ENCODE results near the gene UCN2.

Gene UCN2

DNA sequence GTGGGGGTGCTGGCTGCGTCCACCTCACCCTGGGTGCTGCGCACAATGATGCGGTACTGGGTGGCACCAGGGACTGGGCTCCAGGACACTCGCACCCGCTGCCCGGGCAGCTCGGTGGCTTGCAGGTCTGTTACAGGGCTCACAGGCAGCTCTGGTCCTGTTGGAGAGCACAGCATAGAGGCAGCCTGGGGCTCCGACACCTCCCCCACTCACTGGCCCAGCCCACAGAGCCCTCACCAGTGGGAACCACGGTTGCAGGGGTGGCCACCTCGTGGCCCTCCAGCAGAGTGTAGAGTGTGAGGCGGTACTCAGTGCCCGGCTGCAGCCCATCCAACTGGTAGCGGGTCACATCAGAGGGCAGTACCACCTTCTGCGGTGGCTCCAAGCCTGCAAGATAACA lies 27.9 kb upstream of the UCN2 start:
- DNase-seq (ENCODE audit: low read depth) = no peak

DNA sequence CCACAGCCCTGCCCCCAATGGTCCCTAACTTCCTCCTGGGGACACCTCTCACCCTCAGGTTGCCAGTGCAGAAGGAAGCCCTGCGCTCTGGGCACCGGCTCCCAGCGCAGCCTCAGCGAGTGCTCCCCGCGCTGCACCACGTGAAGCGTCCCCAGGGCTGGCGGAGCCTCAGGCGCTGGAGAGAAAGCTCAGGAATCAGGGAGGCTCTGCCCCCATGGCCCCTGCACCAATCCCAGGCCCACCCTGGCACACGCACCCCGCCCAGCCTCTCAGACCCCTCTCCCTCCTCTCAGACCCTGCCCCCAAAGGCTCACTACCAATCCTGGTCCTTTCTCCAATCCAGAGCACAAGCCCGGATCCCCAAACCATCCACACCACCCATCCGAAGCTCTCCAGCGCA lies 24.6 kb upstream of the UCN2 start:
- no peak for DNase-seq (ENCODE audit: low read depth)

DNA sequence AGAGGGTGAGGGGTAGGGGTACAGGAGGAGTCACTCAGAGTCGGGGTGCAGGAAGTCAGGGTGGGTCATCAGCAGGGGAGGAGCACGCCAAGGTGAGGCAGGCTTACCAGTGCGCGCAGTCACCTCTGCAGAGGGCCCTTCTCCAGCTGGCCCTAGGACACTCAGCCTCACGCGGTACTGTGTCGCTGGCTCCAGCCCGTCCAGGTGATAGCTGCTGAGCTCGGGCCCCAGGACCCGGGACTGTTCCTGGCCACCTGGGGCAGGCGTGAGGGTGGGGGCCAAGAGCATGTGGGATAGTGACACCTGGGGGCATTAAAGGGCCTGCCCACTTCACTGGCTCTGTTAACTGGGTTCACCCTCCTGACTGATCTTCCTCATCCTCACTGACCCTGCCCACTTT lies 24.1 kb upstream of the UCN2 start:
- DNase-seq (ENCODE audit: low read depth) = no peak

DNA sequence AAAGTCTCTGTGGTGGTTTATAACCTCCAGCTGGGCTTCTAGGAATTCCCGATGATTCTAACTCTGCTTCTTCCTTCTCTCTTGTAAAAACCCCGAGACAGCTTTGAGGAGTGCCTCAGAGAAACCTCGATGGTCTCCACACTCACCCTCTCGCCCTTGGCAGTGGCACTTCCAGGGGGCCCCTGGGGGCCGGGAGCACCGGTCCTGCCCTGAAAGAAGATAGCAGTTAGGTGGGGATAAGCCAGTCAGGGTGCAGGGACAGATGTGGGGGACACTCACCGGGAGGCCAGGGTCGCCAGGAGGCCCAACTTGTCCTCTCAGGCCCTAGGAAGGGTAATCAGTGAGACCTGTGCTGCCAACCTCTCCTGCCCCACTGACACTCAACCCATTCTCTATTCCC lies 21.8 kb upstream of the UCN2 start:
- no peak for DNase-seq (ENCODE audit: low read depth)

DNA sequence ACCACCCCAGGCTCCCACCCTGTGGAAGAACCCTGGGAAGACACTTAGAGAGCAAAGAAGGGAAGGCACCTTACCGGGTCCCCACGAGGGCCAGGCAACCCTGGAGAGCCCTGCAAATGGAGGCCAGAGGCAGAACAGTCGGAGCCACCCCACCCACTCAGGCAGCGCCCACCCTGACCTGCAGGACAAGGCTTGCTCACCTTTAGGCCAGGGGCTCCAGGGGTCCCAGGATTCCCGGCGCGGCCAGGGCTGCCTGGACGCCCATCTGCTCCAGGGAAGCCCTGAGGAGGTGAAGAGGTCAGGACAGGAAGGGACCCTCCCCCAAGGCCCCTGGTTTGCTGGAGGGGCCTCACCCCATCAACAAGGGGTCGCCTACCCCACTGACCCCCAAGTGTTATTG lies 21.3 kb upstream of the UCN2 start:
- DNase-seq (ENCODE audit: low read depth) = no peak

DNA sequence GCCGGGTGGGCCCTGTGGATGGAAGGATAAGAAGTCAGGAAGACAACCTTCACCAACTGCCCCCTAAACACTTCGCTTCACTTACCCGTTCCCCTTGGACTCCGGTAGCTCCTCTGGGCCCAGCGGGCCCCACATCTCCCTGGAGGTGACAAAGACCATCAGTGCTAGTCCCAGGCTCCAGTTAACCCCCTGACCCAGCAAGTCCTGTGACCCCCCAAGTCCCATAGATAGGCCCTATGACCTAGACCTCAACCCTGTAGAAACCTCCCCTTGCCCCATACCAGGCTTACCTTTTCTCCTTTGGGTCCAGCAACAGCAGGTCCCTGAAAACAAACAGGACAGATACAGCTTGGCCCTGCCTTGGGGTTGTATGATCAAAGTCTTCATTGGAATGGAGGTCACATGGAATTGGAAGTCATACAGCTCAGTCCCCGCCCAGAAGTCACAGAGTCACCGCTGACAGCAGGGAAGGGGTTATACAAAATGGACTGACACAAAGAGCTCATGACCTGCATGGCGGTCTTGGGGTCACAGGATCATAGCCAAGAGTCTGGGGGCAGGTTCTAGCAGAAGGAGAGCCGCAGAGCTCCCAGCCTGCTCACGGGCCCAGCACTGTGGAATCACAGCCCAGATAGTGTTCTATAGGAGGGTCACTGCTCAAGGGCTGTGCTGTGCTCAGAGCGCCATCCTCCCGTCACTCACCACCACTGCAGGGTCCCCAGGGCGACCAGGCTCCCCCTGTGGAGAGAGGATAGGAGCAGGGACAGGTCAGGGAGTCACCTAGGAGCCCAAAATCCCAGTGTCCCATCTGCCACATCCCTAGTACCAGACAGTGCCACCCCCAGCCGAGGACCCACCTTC lies 18.3 kb upstream of the UCN2 start:
- DNase-seq (ENCODE audit: low read depth) = no peak

DNA sequence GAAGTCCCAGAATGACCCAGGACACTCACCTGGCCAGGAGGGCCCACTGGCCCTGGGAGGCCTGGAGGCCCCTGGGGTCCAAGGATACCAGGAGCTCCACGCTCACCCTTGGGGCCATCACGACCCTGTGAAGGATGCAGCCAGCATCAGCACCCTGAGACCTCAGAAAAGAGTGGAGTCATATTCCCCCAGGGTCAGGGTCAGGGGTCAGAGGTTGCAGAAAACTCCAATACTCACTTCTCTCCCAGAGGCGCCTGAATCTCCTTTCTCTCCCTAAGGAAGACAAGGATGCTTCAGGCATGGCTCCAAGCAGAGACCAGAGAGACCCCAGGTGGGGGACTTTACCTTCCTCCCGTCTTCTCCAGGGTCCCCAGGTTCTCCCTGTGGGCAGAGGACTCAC lies 13.1 kb upstream of the UCN2 start:
- DNase-seq (ENCODE audit: low read depth) = no peak

DNA sequence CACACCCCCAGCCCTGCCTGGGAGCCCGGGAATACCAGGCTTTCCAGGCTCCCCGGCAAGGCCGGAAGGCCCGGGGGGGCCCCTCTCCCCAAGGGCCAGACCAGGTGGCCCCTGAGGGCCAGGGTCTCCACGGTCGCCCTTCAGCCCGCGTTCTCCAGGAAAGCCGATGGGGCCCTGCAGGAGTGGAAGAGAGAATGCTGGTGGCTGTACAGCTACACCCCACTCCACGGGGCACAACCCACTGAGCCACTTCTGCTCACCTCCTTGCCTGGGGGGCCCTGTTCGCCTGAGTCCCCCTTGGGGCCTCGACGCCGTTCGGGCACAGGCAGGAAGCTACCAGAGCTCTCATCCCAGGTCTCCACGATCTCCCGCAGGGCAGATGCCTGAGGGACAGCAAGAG lies 11.8 kb upstream of the UCN2 start:
- DNase-seq (ENCODE audit: low read depth) = no peak

DNA sequence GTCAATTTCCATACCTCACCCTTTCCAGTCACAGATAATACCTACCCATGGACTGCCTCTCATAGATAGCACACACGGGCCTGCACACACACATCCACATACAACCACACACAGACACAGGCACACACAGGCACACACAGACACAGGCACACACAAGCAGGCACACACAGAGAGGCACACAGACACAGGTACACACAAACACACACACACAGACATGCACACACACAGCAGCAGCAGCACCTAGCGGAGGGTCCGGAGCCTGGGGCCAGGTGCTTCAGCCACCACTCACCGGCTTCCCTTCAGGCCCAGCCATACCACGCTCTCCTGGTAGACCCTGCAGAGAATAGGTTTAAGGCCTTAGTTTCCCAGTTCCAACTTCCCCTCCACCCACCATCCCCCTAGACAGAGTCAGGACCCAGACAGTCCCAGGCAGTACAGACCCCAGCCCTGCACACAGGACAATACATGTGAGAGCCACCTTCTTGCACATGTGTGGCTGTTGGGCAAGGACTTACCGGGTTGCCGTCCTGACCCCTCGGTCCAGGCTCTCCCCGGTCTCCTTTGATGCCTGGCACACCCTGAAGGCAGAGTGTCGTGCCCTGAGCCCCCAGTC lies 10.5 kb upstream of the UCN2 start:
- DNase-seq (ENCODE audit: low read depth) = no peak

DNA sequence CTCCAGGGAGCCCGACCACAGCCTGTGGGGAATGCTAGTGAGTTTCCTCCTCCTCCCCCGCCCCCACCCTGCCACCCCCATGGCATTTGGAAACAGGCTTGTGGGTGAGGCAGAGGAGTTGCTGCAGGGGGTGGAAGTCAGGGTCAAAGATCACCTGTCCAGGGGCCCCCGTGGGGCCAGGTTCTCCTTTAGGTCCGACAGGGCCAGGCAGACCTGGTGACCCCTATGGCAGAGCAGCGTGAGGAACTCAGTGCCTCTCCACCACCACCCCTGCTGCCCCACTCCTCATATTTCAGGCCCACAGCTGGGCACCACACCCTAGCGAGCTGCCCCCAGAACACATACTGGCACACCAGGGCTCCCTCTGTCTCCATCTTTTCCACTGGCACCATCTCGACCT lies 8.9 kb upstream of the UCN2 start:
- DNase-seq (ENCODE audit: low read depth) = no peak

DNA sequence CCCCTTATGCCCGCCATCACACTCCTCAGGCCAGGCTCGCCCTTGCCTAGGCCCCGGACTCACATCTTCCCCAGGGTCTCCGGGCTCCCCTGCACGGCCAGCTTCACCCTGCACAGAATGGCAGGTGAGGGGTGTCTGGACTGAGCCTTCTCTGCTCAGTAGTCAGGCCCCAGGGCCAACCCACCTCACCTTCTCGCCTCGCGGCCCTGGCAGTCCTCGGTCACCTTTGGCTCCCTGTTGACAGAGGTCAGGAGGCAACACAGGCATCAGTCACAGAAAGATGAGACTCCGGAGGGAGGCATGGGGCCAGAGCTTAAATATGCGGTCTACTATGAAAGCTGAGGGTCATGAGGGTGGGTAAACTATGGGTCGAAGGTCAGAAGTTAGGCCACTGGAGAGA lies 8.4 kb upstream of the UCN2 start:
- DNase-seq (ENCODE audit: low read depth) = no peak

DNA sequence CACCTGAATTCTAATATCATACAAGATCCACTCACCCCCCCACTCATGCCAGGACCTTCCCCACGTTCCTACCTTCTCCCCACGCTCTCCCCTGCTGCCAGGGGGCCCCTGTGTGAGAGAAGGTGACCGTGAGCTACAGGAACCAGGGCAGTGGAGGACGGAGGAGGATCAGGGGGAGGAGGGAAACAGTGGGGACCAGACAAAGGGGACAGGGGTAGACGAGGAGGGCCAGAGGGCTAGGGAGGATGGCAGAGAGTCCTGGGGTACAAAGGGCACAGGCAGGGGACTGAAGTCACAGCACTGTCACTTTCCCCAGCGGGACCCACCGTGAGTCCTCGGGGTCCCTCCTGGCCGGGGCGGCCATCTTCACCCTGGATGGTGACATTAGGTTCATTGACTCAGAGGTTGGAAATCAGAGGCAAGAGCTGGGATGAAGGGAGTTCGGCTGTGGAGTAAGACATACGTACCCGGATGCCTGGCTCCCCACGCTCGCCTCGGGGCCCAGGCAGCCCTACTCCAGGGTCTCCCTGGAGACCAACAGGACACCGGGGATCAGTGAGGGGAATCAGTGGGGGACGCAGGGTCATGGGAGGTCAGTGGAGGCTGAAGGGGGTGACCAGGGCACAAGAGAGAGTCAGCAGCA lies 6.3 kb upstream of the UCN2 start:
- DNase-seq (ENCODE audit: low read depth) = no peak

DNA sequence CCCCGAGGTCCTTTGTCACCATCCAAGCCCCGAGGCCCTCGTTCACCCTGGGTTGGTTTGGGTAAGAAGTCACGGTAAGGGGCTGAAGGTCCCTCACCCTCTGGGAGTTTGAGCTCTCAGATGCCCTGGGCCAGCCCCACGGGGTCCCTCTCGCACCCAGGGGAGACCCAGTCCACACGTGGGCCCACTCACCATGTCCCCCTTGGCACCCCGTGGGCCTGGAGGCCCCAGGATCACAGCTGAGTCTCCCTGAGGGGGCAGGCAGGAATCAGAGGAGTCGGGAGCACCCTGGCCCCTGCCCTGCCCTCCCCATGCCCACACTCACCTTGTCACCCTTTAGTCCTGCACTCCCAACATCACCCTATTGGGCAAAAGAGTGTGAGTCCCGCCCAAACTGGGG lies 5.8 kb upstream of the UCN2 start:
- DNase-seq (ENCODE audit: low read depth) = no peak

DNA sequence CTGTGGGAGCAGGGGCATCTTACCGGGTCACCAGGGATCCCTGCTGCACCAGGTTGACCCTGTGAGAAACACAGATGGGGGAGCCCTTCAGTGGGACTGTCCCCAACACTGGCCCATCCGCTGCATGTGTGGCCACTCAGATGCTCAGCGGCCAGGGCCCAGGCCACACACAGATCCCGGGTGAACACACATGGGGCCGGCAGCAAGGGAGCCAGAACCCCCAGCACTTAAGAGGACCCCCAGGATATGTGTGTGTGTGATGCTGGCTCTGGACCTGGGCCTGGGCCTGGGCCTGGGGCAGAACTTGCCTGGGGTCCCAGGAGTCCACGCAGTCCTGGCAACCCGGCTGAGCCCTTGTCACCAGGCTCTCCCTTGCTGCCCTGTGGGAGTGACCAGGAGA lies 4.9 kb upstream of the UCN2 start:
- no peak for DNase-seq (ENCODE audit: low read depth)

DNA sequence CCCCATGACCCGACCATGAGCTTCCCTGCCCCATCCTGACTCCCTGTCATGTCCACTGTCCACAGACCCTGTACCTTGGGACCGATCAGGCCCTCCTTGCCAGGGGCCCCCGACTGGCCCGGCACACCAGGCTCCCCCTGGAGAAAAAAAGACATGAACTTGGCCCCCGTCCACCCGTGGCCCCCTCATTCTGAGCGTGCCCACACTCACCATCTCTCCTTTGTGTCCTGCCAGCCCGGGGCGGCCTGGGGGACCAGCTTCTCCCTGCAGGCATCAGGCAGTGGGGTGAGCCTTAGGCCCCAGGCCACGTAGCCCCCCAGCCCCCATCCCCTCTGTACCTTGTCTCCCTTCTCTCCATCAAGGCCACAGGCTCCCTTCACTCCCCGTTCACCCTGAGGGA lies 3.9 kb upstream of the UCN2 start:
- no peak for DNase-seq (ENCODE audit: low read depth)

DNA sequence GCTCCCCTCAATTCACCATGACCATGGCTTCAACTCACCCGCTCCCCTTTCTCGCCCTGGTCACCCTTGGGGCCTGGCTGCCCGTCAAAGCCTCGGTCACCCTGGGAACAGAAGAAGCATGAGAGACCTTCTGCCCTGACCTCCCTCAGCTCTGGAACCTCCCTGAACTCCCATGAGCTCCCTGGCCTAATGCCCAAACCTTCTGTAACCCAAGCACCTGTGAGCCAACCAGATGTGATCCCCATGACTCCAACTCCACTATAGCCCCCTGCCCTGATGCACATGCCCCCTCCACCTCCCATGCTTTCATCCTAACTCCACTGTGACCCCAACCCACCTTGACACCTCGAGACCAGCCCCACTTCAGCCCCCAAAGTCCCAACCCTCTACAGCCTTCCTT lies 3.5 kb upstream of the UCN2 start:
- no peak for DNase-seq (ENCODE audit: low read depth)

DNA sequence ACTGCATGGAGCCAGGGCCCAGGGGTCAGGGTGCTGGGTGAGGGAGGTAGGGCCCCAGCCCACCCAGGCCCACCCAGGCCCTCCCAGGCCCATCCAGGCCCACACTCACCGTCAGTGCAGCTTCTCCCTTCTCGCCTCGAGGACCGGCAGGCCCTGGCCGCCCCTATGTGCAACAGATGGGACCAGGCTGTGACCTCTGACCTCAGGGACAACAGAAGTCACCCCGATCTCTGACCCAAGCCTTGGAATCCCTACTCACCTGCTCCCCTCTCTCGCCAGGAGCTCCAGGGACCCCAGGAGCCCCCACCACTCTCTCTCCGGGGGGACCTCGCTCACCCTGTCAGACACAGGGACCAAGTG lies 2.8 kb upstream of the UCN2 start:
- DNase-seq (ENCODE audit: low read depth) = no peak

DNA sequence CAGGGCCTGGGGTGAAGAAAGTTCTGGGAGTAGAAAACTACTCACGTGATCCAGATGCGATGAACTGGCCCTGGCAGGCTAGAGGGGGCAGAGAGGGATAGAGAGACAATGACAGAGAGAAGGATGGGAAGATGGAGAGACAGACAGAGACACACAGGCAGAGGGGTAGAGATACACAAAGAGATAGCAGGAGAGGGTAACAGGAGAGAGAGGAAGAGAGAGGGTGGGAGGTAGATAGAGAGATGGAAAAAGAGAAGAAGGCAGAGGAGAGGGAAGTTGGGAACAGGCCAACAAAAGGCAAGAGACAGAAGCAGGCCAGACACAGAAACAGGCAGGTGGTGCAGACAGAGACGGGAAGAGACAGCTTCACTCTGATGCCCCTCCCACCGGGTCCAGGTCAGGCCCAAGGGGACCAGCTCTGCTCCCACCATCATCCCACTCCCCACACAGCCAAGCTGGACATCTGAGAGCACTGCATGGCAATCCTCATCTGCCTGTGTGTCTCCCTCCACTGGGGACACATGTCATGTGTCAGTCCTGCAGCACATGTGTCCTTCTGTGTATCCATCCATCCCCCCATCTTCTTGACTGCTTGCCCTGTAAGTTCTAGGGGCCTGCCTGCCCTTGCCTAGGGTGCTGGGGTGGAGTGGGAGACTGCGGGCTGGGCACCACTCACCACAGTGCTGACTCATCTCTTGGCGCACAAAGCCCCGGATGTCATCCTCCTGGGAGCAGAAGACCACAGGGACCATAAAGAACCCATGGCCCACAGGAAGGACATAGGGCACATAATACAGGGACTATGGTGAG lies 2.2 kb upstream of the UCN2 start:
- DNase-seq (ENCODE audit: low read depth) = peak; percentile 88

DNA sequence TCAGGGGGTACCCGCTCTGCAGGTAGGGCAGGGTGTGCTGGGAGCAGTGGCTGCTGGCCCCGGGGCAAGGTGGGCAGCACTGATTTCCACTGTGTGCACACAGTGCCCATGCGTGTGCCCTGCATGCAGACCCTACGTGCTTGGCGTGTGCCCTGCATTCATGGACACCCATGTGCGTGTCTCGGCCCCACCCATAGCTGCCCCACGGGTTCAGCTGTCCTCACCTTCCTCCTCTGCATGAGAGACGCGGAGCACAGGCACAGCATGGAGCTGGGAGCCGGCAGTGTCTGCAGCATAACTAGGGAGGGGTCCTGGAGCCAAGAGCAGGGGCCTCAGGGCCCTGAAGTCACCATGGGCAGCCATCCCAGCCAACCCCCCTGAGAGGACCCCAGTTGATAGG lies 1.6 kb upstream of the UCN2 start:
- no peak for DNase-seq (ENCODE audit: low read depth)

DNA sequence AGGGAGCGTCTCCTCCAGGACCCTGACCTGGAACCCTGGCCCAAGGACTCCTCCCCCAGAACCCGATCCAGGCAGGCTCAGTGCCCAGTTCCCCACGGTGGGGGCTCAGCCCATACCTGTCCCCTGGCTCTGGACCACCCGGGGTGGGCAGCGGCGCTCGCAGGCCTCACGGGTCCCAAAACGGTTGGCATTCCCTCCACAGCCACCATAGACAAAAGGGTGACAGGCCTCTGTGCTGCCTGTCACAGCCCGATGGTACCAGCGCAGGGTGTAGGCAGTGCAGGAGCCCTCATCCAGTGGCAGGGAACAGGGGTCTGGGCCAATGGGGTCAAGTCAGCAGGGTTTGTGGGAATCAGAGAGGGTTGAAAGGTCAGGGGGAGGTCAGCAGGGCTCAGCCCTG lies 1.1 kb upstream of the UCN2 start:
- DNase-seq (ENCODE audit: low read depth) = no peak

DNA sequence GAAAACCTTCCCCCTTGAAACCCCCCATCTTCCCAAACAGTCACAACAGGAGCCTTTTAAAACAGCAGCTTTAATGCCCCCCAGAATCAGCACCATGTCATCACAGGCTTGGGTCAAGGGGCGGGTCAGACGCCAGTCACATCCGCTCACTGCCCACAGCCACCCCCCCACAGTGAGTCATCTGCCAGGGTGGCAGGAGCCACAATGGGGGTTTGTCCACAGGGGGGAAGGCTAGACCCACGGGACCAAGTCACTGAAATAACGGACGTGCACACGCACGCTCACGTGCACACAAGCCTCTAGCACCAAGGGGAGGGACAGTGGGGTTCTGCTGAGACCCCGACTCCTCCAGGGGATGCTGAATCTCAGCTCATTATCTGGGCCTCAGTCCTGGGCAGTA lies 441 bp upstream of the UCN2 start:
- peak; percentile 92 for DNase-seq (ENCODE audit: low read depth)

DNA sequence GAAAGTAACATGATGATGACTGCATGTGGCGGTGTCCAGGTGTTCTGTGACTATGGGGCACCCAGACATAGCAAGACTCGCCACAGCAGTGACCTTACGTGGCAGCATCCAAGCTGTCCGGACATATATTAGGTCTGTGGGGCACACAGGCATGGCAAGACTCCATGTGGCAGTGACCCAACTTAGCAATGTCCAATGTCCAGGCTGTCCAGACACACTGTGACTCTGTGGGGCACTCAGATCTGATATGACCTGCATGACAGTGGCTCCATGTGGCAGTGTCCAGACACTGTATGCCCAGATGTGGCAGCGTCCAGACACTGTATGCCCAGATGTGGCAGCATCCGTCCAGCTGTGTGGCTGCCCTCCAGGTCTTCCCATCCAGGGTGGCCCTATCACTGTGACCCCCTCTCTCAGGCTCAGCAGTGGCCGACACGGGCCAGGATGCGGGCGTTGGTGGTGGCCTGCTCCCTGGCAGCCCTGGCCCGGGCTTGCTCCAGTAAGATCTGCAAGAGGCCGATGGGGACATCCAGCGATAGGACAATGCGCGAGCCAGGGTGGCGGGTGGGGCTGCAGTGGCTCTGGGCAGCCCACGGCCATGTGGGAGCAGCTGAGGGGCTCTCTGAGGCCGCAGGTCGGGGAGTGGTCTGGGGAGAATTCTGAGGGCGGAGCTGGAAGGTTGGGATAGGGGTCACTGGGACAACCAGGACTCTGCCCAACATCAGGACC lies 1.1 kb downstream of the UCN2 start:
- no peak for DNase-seq (ENCODE audit: low read depth)
